ENCODE data around the gene SARDH.

SARDH gene

GRCh38 chr9:133640580-133641395 is 97.4 kb downstream of the SARDH start:
- no peaks in the 10 kb centered on the region for H3K27me3 ChIP-seq (ENCODE audit: insufficient read depth, low read length, poor library complexity, severe bottlenecking)
- no peak overlapping the region for H2AFZ ChIP-seq (ENCODE audit: low read length)
- H3F3A ChIP-seq (ENCODE audit: low read depth) = no peaks in the 10 kb centered on the region
- H3K36me3 ChIP-seq (ENCODE audit: insufficient read depth, low read length) = no peaks in the 10 kb centered on the region
- TF ChIP-seq EZH2phosphoT487 (IDR thresholded peaks at IDR 0.05; ENCODE audit: borderline replicate concordance) (no peak), CTCF (conservative IDR thresholded peaks at IDR 0.05; ENCODE audit: low read length) (no peak)
- H3K4me2 ChIP-seq (ENCODE audit: low read depth, low read length, poor library complexity, severe bottlenecking) = no peak overlapping the region
- H3K9me3 ChIP-seq (ENCODE audit: insufficient read depth, low read depth, low read length) = no peaks in the 10 kb centered on the region
- H3K4me3 ChIP-seq (ENCODE audit: low read length, poor library complexity, severe bottlenecking) = no peak overlapping the region
- H3K9ac ChIP-seq (ENCODE audit: low read depth, low read length, poor library complexity, severe bottlenecking) = no peak overlapping the region
- no peaks in the 10 kb centered on the region for H3K9me2 ChIP-seq (replicated peaks; ENCODE audit: low read depth, low read length)
- no peaks in the 10 kb centered on the region for H3K79me2 ChIP-seq (ENCODE audit: insufficient read depth, low read length)
- no peaks in the 10 kb centered on the region for H4K20me1 ChIP-seq (ENCODE audit: insufficient read depth, low read length, poor library complexity, severe bottlenecking)
- H3K4me1 ChIP-seq (ENCODE audit: insufficient read depth, low read length, poor library complexity, severe bottlenecking) = no peaks in the 10 kb centered on the region

- Histone ChIP-seq H2AFZ (ENCODE audit: low read length) (no peak overlapping the region), H3K4me3 (ENCODE audit: low read length, poor library complexity, severe bottlenecking) (no peak overlapping the region), H3K36me3 (ENCODE audit: insufficient read depth, low read length) (no peaks in the 10 kb centered on the region), H3K79me2 (ENCODE audit: insufficient read depth, low read length) (no peaks in the 10 kb centered on the region), H3K27me3 (ENCODE audit: insufficient read depth, low read length, poor library complexity, severe bottlenecking) (no peaks in the 10 kb centered on the region), H3K9me3 (ENCODE audit: insufficient read depth, low read depth, low read length) (no peaks in the 10 kb centered on the region), H3K4me2 (ENCODE audit: low read depth, low read length, poor library complexity, severe bottlenecking) (no peak overlapping the region), H3F3A (ENCODE audit: low read depth) (no peaks in the 10 kb centered on the region), H3K4me1 (ENCODE audit: insufficient read depth, low read length, poor library complexity, severe bottlenecking) (peaks cover 1% of the 10 kb centered on the region), H3K9ac (ENCODE audit: low read depth, low read length, poor library complexity, severe bottlenecking) (no peak overlapping the region), H3K9me2 (replicated peaks; ENCODE audit: low read depth, low read length) (no peaks in the 10 kb centered on the region), H4K20me1 (ENCODE audit: insufficient read depth, low read length, poor library complexity, severe bottlenecking) (no peaks in the 10 kb centered on the region)
- TF ChIP-seq CTCF (conservative IDR thresholded peaks at IDR 0.05; ENCODE audit: low read length) (no peak), EZH2phosphoT487 (IDR thresholded peaks at IDR 0.05; ENCODE audit: borderline replicate concordance) (no peak)
Measured at GRCh38 chr9:133640160-133640559, 98.0 kb downstream of the SARDH start.

GRCh38 chr9:133639613-133640012 is 98.5 kb downstream of the SARDH start:
- Histone ChIP-seq H3K4me3 (ENCODE audit: low read length, poor library complexity, severe bottlenecking) (no peak overlapping the region), H3K4me2 (ENCODE audit: low read depth, low read length, poor library complexity, severe bottlenecking) (no peak overlapping the region), H4K20me1 (ENCODE audit: insufficient read depth, low read length, poor library complexity, severe bottlenecking) (no peaks in the 10 kb centered on the region), H3K9me2 (replicated peaks; ENCODE audit: low read depth, low read length) (no peaks in the 10 kb centered on the region), H2AFZ (ENCODE audit: low read length) (no peak overlapping the region), H3K9ac (ENCODE audit: low read depth, low read length, poor library complexity, severe bottlenecking) (no peak overlapping the region), H3K4me1 (ENCODE audit: insufficient read depth, low read length, poor library complexity, severe bottlenecking) (peaks cover 4% of the 10 kb centered on the region), H3K36me3 (ENCODE audit: insufficient read depth, low read length) (no peaks in the 10 kb centered on the region), H3K27me3 (ENCODE audit: insufficient read depth, low read length, poor library complexity, severe bottlenecking) (no peaks in the 10 kb centered on the region), H3F3A (ENCODE audit: low read depth) (no peaks in the 10 kb centered on the region), H3K79me2 (ENCODE audit: insufficient read depth, low read length) (no peaks in the 10 kb centered on the region), H3K9me3 (ENCODE audit: insufficient read depth, low read depth, low read length) (no peaks in the 10 kb centered on the region)
- no peak for TF ChIP-seq CTCF (conservative IDR thresholded peaks at IDR 0.05; ENCODE audit: low read length)
- no peak for TF ChIP-seq EZH2phosphoT487 (IDR thresholded peaks at IDR 0.05; ENCODE audit: borderline replicate concordance)
